H1 (cell line): ENCODE results near the gene DNLZ.

Experiments
- MAX ChIP-seq: IDR thresholded peaks from 2 replicates; pipeline ENCODE4 v1.6.1; 2012; ENCODE audit warnings: inconsistent platforms
- POLR2A ChIP-seq, 2 experiments: IDR thresholded peaks; 1 replicate in 1 of 2; 2 replicates in 1 of 2; pipeline ENCODE4 v1.6.1; 2011; ENCODE audit warnings: low read depth in 2 of 2, low read length in 2 of 2, mild to moderate bottlenecking in 2 of 2; ENCODE audit errors: control extremely low read depth in 1 of 2
- SP1 ChIP-seq: IDR thresholded peaks from 2 replicates; pipeline ENCODE4 v1.6.1; 2011; ENCODE audit warnings: low read depth, low read length

- TF ChIP-seq POLR2A (IDR thresholded peaks at IDR 0.05; ENCODE audit: control extremely low read depth in 1 of 2, low read depth in 2 of 2, low read length in 2 of 2) = no peak
- TF ChIP-seq MAX = no peak
- TF ChIP-seq SP1 = no peak
Measured at GRCh38 chr9:136324501-136325300, 38.8 kb downstream of the DNLZ start.
